ENCODE results near the gene HAAO.
"Not testable (repeated sequence)": the region's sequence is repeated elsewhere in the genome, so short reads cannot be mapped to it uniquely, and the experiment has no call there.

The HAAO gene

DNA sequence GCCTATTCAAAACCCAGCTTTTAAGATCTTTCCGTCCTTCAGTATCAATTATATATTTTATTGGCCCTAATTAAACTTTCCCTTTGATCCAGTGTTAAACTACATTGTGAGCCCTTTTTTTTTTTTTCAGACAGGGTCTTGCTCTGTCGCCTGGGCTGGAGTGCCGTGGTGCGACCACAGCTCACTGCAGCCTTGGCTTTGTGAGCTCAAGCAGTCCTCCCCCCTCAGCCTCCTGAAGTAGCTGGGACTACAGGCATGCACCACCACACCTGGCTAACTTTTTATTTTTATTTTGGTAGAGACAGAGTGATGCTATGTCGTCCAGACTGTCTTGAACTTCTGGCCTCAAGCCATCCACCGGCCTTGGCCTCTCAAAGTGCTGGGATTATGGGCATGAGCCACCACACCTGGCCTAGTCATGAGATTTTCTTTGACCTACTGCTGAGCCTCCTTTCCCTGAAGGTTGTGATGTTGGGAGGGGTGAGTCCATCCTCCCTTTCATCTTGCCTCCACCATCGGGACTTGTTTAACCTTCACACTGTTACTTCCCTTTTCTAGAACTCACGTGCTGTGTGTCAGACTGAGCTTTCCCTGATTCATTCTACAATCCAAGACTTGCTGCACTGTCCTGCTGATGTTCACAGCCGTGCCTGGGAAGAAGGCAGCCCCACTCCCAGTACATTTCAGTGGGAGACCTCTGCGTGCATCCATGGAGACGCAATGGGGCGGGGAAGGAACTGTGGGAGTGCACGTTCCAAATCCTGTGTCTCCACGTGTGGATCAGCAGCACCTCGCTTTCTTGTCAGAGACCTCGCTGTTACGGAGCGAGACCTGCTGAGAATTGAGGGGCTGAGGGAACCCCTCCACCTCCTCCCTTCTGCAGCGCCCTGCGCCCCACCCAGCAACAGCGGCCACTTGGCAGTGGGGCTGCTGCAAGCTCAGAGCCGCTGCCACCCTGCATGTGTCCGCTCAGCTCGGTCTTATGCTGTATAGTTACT is 39.3 kb downstream of the HAAO start:
- DNase-seq (ENCODE audit: extremely low read depth in 1 of 2, low read depth in 1 of 2), result no peak

DNA sequence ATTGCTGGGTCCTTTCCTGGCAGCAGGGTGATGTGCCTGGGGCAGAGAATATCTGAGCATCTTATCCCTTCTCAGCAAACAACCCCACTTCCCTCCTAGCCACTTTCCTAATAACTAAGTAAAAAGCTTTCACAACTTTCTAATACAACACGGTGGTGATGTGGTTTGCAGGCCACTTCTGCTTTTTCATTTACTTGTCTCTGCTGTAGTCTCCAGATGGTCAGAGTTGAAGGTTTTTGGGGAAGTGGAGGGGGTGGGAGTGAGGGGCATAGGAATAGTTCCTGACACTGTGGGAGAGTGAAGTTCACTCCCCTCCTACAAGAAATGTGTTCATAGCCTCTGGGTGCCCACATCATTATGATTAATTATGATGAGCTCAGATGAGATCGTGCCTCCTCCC is 40.1 kb downstream of the HAAO start:
- no peak for DNase-seq (ENCODE audit: extremely low read depth in 1 of 2, low read depth in 1 of 2)

DNA sequence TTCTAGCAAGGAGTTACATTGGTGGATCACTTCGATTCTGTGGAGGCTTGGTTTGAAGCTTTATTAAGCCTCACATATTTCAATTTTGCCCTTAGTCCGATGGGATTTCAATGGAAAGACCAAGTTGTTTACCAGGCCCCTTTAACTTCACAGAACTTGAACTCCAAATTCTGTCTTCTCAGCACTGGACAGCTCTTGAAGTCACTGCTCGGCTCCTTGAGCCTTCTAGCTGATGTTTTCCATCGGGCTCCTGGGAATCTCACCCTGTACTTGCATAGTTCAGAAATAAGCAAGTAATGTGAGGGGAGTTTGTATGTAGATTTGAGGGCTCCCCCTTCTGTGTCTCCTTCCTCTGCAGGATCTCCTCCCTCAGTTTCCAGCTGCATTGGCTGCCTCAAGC is 43.5 kb downstream of the HAAO start:
- DNase-seq (ENCODE audit: extremely low read depth in 1 of 2, low read depth in 1 of 2), result no peak

DNA sequence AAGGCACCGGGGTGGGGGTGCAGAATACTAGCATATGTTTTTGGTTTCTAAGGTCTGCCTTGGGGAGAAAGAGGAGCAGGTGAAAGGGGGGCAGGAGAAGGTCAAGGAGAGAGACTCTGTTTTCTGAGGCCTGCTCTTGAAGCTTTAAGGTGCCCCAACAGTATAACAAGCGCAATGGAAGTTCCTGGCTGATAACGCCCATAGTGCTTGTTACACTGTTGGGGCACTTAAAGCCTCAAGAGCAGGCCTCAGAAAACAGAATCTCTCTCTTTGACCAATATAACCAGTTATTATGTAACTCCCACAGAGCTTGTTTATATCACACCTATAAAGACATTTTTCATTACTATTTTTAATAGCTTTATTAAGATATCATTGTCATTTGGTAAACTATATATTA is 45.0 kb downstream of the HAAO start:
- no peak for DNase-seq (ENCODE audit: extremely low read depth in 1 of 2, low read depth in 1 of 2)

DNA sequence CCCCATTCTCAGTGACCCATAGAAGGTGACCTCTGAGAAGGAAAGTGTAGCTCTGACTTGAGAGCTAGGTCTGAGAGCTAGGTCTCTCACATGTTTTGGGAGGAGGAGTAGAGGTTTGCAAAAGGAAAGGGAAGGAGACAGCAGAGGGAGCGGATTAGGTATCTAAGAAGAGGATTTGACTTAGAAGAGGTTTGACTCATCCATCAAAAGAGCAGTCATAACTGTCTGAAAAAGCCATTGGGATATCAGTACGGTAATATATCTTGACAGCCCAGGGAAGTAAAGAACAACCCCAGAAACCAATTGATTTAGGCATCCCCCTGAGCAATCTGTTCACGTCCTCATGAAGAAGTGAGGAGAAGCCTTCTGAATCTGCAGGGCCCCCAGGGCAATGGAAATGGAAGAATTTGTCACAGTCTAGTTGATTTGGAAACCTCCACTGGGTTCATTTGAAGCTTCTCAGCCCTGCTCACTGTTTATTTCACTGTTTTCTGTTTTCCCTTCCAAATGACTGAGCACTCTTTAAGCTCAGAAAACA is 47.8 kb downstream of the HAAO start:
- DNase-seq (ENCODE audit: extremely low read depth in 1 of 2, low read depth in 1 of 2), result no peak

DNA sequence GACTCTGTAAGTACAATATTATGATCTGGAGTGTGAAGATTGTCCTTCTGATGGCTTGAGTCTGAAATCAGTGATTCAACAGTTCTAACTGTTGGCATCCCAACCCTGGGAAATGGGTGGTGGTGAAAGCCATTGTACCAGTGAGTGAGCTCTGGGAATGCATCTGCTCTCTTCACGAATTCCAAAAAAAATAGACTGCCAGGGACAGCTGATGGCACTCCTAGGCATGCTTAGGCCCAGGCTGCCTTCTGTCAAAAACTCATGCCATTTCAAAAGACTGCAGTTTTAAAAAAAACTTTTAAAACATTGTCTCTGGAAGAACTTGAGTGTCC is 48.8 kb downstream of the HAAO start:
- no peak for DNase-seq (ENCODE audit: extremely low read depth in 1 of 2, low read depth in 1 of 2)

DNA sequence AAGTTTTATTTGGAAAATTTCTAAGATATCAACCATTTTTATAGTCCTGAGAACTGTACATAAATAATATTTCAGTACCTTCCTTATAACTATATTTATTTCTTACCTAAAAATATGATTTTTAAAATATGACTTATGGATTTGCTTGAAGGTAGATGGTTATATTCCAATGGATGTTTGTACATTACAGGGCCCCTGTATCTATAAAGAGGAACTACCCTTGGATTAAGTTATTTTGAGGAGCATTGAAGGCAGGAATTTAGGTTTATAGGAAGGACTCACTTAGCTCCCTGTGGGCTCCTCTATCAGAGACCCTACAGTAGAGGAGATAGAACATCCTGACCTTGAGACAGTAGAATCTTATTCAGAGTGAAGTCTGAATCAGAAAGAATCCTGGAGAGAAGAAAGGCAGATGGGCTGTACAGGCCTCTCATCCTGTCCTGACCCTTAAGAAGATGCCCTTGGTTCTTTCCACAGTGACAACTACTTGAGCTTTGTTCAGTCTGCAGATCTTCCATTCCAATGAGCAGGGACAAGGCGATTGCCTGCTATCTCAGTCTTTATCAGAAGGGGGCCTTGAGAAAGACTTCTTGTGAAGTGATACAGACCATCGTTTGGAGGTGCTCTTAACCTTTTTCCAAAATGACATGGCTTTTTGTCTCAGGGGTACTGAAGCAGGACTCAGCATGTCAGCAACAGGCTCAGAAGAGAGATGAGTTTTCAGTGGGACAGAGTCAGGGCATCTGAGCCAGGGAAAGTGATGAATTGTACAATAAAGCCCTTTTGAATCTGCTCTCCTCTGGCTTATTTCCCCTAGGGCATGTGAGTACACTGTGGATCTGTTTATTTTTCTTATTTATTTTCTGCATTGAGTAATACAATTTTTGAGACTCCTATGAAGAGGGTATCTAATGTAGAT is 49.4 kb downstream of the HAAO start:
- no peak for DNase-seq (ENCODE audit: extremely low read depth in 1 of 2, low read depth in 1 of 2)

DNA sequence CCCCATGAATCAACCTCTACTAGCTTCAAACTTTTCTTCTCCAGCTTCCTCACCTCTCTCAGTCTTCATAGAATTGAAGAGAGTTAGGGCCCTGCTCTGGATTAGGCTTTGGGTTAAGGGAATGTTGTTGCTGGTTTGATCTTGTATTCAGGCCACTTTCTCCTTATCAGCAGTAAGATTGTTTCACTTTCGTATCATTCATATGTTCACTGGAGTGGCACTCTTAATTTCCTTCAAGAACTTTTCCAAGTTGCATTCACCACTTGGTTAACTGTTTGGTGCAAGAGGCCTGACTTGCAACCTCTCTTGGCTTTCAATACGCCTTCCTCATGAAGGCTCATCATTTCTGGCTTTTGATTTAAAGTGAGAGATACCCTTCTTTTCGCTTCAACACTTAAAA is 51.2 kb downstream of the HAAO start:
- no peak for DNase-seq (ENCODE audit: extremely low read depth in 1 of 2, low read depth in 1 of 2)

DNA sequence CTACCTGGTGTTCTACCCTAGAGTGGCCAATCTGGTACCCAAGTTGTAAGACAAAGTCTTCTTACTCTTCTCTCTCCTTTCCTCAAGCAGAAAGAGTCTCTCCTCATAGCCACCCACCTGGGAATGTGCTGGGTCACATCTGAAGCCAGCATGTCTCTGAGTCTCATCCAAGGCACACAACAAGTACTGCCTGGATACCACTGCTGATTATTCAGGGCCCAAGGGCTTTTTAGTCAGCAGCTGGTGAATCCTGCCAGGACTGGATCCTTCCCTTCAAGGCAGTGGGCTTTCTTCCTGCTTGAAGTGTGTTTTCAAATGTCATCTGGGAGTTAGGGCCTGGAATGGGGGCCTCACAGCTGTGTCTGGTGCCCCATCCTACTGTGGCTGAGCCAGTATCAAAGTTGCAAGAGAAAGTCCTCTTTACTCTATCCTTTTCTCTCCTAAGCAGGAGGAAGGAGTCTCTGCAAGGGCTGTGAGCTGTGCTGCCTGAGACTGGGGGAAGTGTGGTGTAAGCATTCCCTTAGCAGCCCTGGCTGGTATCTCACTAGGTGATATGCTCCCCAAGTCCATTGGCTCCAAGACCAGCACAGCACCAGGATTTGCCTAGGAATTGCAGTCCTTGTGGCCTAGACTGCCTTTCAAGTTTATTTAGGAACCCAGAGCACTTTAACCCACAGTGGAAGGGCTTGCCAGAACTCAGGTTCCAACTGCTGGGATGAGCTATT is 55.6 kb downstream of the HAAO start:
- DNase-seq (ENCODE audit: extremely low read depth in 1 of 2, low read depth in 1 of 2), result no peak

DNA sequence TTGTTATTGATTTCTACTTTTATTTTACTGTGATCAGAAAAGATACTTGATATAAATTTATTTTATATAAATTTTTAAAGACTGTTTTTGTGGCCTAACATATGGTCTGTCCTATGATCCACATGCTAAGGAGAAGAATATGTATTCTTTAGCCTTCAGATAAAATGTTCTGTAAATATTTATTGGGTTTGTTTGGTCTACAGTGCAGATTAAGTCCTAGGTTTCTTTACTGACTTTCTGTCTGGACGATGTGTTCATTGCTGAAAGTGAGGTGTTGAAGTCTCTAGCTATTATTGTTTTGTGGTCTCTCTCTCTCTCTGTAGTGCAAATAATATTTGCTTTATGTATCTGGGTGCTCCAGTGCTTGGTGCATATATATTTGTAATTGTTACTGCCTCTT is 58.5 kb downstream of the HAAO start:
- no peak for DNase-seq (ENCODE audit: extremely low read depth in 1 of 2, low read depth in 1 of 2)

DNA sequence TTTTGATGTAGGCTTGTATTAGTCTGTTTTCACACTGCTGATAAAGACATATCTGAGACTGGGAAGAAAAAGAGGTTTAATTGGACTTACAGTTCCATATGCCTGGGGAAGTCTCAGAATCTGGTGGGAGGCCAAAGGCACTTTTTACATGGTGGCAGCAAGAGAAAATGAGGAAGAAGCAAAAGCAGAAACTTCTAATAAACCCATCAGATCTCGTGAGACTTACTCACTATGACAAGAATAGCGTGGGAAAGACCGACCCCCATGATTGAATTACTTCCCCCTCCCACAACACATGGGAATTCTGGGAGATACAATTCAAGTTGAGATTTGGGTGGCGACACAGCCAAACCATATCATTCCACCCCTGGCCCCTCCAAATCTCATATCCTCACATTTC is 61.1 kb downstream of the HAAO start:
- DNase-seq (ENCODE audit: extremely low read depth in 1 of 2, low read depth in 1 of 2), result not testable (repeated sequence)

DNA sequence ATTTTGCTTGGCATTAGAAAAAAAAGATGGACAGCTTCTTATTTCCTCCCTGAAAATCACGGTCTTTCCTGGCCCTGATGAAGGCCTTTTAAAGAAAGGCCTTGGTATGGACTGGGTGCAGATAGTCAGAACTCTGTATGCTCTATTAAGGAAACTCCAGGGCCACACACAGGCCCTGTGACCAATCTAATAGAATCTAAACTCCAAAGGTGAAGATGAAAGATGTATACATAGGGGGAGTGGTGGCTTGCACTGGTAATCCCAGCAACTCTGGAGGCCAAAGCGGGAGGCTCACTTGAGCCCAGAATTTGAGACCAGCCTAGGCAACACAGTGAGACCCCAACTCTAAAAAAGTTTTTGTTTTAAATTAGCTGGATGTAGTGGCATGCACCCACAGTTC is 65.7 kb downstream of the HAAO start:
- DNase-seq (ENCODE audit: extremely low read depth in 1 of 2, low read depth in 1 of 2), result no peak

DNA sequence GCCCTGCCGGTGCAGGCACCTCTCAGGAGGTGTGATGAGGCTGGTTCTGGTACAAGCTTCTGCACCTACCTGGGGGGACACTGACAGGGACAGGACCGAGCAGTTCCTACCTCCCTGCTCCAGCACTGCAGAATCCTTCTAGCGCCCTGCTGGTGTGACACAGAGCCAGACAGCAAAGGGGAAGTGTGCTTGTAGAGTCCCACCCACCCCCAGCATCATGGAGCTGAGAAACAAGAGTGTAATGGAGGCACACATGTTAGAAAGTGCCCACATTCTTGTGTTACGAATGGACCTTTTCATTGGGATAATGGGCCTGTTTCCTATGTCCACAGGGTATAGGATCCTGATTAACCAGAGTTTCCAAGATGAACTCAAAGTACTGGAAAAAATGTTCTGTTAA is 66.7 kb downstream of the HAAO start:
- no peak for DNase-seq (ENCODE audit: extremely low read depth in 1 of 2, low read depth in 1 of 2)

DNA sequence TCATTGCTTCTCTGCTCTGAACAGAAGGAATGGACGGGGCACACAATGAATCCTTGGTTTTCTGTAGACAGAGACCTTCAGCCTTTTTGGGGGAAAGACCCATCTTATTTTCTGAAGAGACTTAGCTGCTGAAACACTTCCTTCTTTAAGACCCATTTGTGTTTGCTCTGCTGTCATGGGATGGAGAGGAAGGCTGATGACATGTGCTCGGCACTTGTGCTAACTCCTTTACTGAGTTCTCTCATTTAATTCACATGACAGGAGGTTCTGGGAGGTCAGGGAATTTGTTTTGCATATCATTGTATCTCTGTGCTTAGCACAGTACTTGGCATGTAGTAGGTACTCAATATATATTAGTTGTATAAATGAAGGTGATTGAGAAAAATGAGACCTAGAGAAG is 67.5 kb downstream of the HAAO start:
- no peak for DNase-seq (ENCODE audit: extremely low read depth in 1 of 2, low read depth in 1 of 2)

DNA sequence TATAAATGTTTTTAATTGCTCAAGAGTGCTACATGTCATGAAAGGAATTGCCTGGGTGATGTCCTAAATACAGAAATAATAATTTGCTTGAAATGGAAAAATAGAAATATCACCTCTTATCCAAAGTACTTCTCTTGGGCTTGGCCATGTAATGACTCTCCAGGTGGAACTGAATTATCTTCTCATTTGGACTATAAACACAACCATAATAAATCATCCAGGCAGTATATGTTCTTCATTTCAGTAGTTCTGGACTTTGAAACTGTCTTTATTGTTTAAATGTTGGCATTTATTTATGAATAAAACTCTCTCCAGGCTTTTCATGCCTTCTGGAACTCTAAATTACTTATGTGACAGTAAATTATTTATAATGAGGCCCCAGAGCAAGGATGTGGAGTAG is 68.9 kb downstream of the HAAO start:
- DNase-seq (ENCODE audit: extremely low read depth in 1 of 2, low read depth in 1 of 2), result no peak

DNA sequence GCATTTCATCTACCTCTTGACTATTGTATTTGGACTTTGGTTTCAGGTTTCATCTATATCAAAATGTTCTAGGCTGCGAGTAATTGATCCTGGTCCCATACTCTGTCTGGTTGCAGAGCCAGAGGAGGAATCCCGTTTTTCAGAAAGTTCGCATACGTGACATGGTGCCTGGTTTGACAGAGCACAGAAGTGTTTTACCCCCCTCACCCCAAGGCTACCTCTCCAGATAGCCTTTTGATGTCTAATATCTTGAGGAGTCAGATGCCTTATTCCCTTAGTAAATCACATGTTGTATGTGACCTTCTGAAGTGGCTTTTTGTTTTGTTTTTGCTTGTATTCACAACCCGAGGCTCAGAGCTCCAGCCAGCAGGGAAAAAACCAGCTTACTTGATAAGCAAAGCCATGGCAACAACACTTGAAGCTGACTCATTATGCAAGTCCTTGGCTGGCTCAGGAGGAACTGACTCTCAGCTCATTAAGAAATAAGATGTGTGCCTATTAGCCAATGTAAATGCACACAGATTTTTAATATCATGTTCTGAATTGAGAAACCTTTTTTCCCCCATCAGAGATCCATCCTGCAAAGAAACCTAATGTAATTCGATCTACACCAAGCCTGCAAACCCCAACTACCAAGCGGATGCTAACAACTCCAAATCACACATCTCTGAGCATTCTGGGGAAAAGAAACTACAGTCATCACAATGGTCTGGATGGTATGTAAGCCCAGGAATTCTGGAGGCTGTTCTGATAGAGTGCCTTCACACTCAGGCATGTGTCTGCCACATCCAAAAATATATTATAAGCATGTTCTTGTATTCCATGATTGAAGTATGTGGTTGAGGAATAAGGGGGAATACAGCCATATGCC is 69.8 kb downstream of the HAAO start:
- no peak for DNase-seq (ENCODE audit: extremely low read depth in 1 of 2, low read depth in 1 of 2)

DNA sequence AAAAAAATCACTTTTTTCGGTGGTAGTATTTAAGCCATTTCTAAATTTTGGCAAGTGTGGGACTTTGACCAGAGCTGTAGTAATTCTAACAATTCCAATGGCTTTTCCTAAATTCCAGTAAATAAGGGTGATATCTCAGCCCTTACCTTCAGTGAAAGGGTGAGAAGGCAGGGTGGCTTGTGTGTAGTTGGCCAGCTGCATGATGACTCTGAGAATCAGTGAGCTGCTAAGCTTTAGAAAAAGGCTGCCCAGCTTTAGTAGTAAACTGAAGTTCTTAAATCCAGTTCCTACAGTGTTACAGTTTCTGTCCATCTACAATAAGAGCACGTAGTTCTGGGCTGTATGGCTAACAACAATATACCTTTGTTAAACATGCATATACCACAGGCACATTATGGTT is 70.5 kb downstream of the HAAO start:
- DNase-seq (ENCODE audit: extremely low read depth in 1 of 2, low read depth in 1 of 2), result no peak

All from activated CD8-positive, alpha-beta memory T cell treated with anti-CD3 and anti-CD28 coated beads for 1 hour (primary cell).